Parathyroid adenoma (tissue), 2 donors: ENCODE measurements around the gene PARP1.

Experiments
- H2AFZ ChIP-seq: fragments of 300-600 bp; sonication (generic); one replicate; pipeline ENCODE4 v1.7.0; 2017; ENCODE audit warnings: antibody characterized with exemption, mild to moderate bottlenecking
- H3K27ac ChIP-seq: fragments of 300-600 bp; sonication (generic); one replicate; pipeline ENCODE4 v1.7.0; 2017
- H3K27me3 ChIP-seq: fragments of 300-600 bp; sonication (generic); one replicate; pipeline ENCODE4 v1.7.0; 2017; ENCODE audit warnings: low read length; ENCODE audit not compliant: control insufficient read depth, insufficient read depth
- H3K36me3 ChIP-seq: fragments of 300-600 bp; sonication (generic); one replicate; pipeline ENCODE4 v1.7.0; 2017; ENCODE audit warnings: low read length; ENCODE audit not compliant: control insufficient read depth, insufficient read depth
- H3K4me1 ChIP-seq: fragments of 300-600 bp; sonication (generic); one replicate; pipeline ENCODE4 v1.7.0; 2017; ENCODE audit warnings: control low read depth
- H3K4me2 ChIP-seq: fragments of 300-600 bp; sonication (generic); one replicate; pipeline ENCODE4 v1.7.0; 2017; ENCODE audit warnings: low read length
- H3K4me3 ChIP-seq: fragments of 300-600 bp; sonication (generic); one replicate; pipeline ENCODE4 v1.7.0; 2017; ENCODE audit warnings: low read depth, low read length
- H3K79me2 ChIP-seq: fragments of 300-600 bp; sonication (generic); one replicate; pipeline ENCODE4 v1.7.0; 2017; ENCODE audit warnings: control low read depth
- H3K9ac ChIP-seq: fragments of 300-600 bp; sonication (generic); one replicate; pipeline ENCODE4 v1.7.0; 2017; ENCODE audit warnings: mild to moderate bottlenecking
- H3K9me3 ChIP-seq: fragments of 300-600 bp; sonication (generic); one replicate; pipeline ENCODE4 v1.7.0; 2017; ENCODE audit warnings: low read length; ENCODE audit not compliant: control insufficient read depth
- TF ChIP-seq, protein P1 (sequence below): fragments of 300-600 bp; sonication (generic); IDR thresholded peaks from one replicate; pipeline ENCODE4 v1.7.0; 2017; ENCODE audit warnings: antibody characterized with exemption, mild to moderate bottlenecking
- donor health status: primary hyperparathyroidism.

PARP1 gene

DNA sequence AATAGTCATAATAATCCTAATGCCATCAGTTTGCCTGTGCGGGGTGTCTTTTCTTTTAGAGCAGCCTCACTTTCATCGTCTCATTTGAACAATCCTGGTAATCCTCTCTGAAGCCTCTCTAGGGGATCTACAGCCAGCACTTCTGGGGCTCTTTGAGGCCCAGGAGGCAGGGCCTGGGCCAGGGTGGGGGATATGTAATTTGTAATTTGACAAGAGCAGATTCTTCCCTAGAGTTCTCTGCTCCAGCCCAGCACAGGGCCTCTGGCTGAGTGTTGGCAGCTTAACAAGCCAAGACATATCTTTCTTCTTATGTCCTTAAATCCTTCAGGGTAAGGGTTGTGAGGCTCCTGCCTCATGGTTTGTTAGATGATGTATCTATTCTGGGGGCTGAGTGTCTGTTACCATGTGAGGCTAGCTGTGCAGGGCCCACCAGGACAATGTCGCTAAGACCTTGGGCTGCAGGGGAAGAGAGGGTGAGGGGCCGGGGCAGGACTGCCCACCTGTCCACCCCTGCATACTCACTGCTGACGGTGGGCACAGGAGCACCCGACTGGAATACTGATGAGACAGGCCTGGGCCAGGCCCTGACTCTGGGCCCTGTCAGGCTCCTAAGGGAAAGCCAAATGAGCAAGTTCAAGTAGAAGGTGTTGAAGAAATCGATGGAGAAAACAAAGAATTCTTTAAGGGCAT lies 45.3 kb upstream of the PARP1 start:
- Histone ChIP-seq H2AFZ (no peak overlapping the region), H3K27ac (no peak overlapping the region), H3K4me2 (no peak overlapping the region), H3K4me1 (no peaks in the 10 kb centered on the region), H3K79me2 (no peaks in the 10 kb centered on the region), H3K27me3 (no peaks in the 10 kb centered on the region), H3K4me3 (no peak overlapping the region), H3K36me3 (no peaks in the 10 kb centered on the region), H3K9me3 (no peaks in the 10 kb centered on the region), H3K9ac (no peak overlapping the region)
- TF ChIP-seq, protein P1, sequence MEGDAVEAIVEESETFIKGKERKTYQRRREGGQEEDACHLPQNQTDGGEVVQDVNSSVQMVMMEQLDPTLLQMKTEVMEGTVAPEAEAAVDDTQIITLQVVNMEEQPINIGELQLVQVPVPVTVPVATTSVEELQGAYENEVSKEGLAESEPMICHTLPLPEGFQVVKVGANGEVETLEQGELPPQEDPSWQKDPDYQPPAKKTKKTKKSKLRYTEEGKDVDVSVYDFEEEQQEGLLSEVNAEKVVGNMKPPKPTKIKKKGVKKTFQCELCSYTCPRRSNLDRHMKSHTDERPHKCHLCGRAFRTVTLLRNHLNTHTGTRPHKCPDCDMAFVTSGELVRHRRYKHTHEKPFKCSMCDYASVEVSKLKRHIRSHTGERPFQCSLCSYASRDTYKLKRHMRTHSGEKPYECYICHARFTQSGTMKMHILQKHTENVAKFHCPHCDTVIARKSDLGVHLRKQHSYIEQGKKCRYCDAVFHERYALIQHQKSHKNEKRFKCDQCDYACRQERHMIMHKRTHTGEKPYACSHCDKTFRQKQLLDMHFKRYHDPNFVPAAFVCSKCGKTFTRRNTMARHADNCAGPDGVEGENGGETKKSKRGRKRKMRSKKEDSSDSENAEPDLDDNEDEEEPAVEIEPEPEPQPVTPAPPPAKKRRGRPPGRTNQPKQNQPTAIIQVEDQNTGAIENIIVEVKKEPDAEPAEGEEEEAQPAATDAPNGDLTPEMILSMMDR: no peak

DNA sequence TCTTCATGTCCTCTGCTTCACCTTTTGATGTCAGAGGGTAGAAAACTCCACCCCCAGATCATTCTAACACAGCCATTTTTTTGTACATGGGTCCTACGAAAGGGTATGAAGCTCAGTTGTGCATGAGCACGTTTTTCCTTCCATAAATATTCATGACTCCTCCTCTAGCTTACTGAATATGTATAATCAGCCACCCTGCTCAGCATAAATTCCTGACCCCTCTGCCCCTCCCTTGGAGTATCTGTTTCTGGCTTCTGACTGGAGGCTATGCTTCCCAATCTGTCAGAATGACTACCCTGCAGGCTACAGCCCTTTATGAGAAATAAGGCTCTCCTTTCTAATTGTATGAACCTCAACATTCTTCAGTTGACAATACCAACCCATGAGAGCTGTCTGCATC lies 42.8 kb upstream of the PARP1 start:
- Histone ChIP-seq H3K4me3 (no peak overlapping the region), H3K36me3 (no peaks in the 10 kb centered on the region), H3K4me2 (no peak overlapping the region), H2AFZ (no peak overlapping the region), H3K4me1 (no peaks in the 10 kb centered on the region), H3K79me2 (no peaks in the 10 kb centered on the region), H3K27me3 (no peaks in the 10 kb centered on the region), H3K27ac (no peak overlapping the region), H3K9ac (no peak overlapping the region), H3K9me3 (no peaks in the 10 kb centered on the region)
- TF ChIP-seq, protein P1: no peak

DNA sequence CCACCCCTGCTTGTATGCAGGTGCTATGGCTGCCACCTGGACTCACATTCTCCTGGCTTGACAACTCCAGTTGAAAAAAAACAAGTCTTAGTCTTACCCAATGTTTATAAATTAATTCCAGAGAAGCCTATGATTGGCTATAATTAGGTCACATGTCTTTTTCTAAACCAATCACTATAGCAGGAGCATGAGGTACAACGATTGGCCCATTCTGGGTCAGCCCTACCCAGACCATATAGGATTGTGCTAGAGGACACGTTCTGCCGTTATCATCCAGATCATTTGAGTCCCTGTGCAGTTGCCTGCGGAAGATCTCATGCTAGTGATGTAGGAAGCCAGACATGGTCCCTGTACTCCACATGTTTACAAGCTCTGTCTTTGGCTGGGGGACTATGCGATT lies 41.9 kb upstream of the PARP1 start:
- TF ChIP-seq, protein P1: no peak
- no peak overlapping the region for H3K27ac ChIP-seq
- no peak overlapping the region for H3K4me2 ChIP-seq
- H3K9ac ChIP-seq: no peak overlapping the region
- H2AFZ ChIP-seq: no peak overlapping the region
- H3K4me1 ChIP-seq: no peaks in the 10 kb centered on the region
- no peak overlapping the region for H3K4me3 ChIP-seq
- no peaks in the 10 kb centered on the region for H3K9me3 ChIP-seq
- H3K79me2 ChIP-seq: no peaks in the 10 kb centered on the region
- no peaks in the 10 kb centered on the region for H3K36me3 ChIP-seq
- H3K27me3 ChIP-seq: no peaks in the 10 kb centered on the region

GRCh38 chr1:226447932-226448665 lies 40.2 kb upstream of the PARP1 start:
- Histone ChIP-seq H3K9me3 (no peaks in the 10 kb centered on the region), H3K4me1 (no peaks in the 10 kb centered on the region), H3K4me2 (no peak overlapping the region), H3K9ac (no peak overlapping the region), H3K27ac (no peak overlapping the region), H2AFZ (no peak overlapping the region), H3K27me3 (no peaks in the 10 kb centered on the region), H3K79me2 (no peaks in the 10 kb centered on the region), H3K36me3 (no peaks in the 10 kb centered on the region), H3K4me3 (no peak overlapping the region)
- TF ChIP-seq, protein P1: no peak
